DND-41 (cell line): Measurements from ENCODE around the gene EPDR1.

Experiments used
- ATAC-seq: fragments of 200-7000 bp; cut with Tn5 transposase; 3 replicates; pipeline ENCODE4 v1.9.1; 2021; ENCODE audit warnings: low read depth; ENCODE audit not compliant: insufficient read depth
- DNase-seq: peaks from one replicate; pipeline ENCODE4 v3.0.0-alpha.2; 2020
- H2AFZ ChIP-seq: 2 replicates; pipeline ENCODE4 v1.6.0; 2012; ENCODE audit warnings: low read depth, low read length
- H3K27ac ChIP-seq: 2 replicates; pipeline ENCODE4 v1.5.1; 2012; ENCODE audit warnings: low read length, inconsistent platforms
- H3K27me3 ChIP-seq: fragments of 200-600 bp; sonication (generic); 2 replicates; pipeline ENCODE4 v1.6.0; 2012; ENCODE audit warnings: low read length, mild to moderate bottlenecking, inconsistent platforms; ENCODE audit not compliant: insufficient read depth, poor library complexity
- H3K36me3 ChIP-seq: 2 replicates; pipeline ENCODE4 v1.5.1; 2012; ENCODE audit warnings: low read length, inconsistent platforms; ENCODE audit not compliant: insufficient read depth
- H3K4me1 ChIP-seq: 2 replicates; pipeline ENCODE4 v1.5.1; 2012; ENCODE audit warnings: mild to moderate bottlenecking, low read length; ENCODE audit not compliant: insufficient read depth
- H3K4me2 ChIP-seq: 2 replicates; pipeline ENCODE4 v1.6.0; 2012; ENCODE audit warnings: mild to moderate bottlenecking, moderate library complexity, low read length, inconsistent platforms; ENCODE audit not compliant: insufficient read depth
- H3K4me3 ChIP-seq, 2 experiments: fragments of 200-600 bp in 1 of 2; shearing (Covaris generic) in 1 of 2; 2 replicates each; pipeline ENCODE4 v1.5.1; 2012 to 2016; ENCODE audit warnings: inconsistent platforms in 2 of 2, low read length in 2 of 2, mild to moderate bottlenecking in 2 of 2, low read depth in 1 of 2, moderate library complexity in 1 of 2
- H3K79me2 ChIP-seq: 2 replicates; pipeline ENCODE4 v1.6.0; 2012; ENCODE audit warnings: low read length, inconsistent platforms; ENCODE audit not compliant: insufficient read depth
- H3K9ac ChIP-seq: 2 replicates; pipeline ENCODE4 v1.6.0; 2012; ENCODE audit warnings: low read depth, mild to moderate bottlenecking, inconsistent platforms, low read length, moderate library complexity
- H3K9me3 ChIP-seq: 2 replicates; pipeline ENCODE4 v1.5.1; 2012; ENCODE audit warnings: low read length, moderate library complexity, mild to moderate bottlenecking, inconsistent platforms; ENCODE audit not compliant: insufficient read depth, severe bottlenecking
- H4K20me1 ChIP-seq: 2 replicates; pipeline ENCODE4 v1.6.0; 2012; ENCODE audit warnings: low read length; ENCODE audit not compliant: insufficient read depth
- CTCF ChIP-seq: IDR thresholded peaks from 2 replicates; pipeline ENCODE4 v1.5.1; 2012; ENCODE audit warnings: borderline replicate concordance, low read length, moderate library complexity, mild to moderate bottlenecking; ENCODE audit not compliant: poor library complexity, severe bottlenecking; ENCODE audit errors: extremely low read depth
- EZH2 ChIP-seq: IDR thresholded peaks from 3 replicates; pipeline ENCODE4 v1.6.1; 2012; ENCODE audit warnings: borderline replicate concordance, low read depth, mild to moderate bottlenecking, moderate library complexity, low read length, inconsistent platforms; ENCODE audit not compliant: severe bottlenecking

The EPDR1 gene

GRCh38 chr7:37993060-37993501, 72.6 kb downstream of the EPDR1 start:
- H2AFZ ChIP-seq = no peak overlapping the region
- H3K4me2 ChIP-seq = no peak overlapping the region
- TF ChIP-seq CTCF = no peak
- TF ChIP-seq EZH2 = no peak
- no peak overlapping the region for H3K4me3 ChIP-seq
- no peak for DNase-seq
- H4K20me1 ChIP-seq = no peaks in the 10 kb centered on the region
- H3K4me1 ChIP-seq = no peaks in the 10 kb centered on the region
- no peak overlapping the region for H3K9ac ChIP-seq
- no peaks in the 10 kb centered on the region for H3K79me2 ChIP-seq
- no peak for ATAC-seq
- no peaks in the 10 kb centered on the region for H3K36me3 ChIP-seq
- no peak overlapping the region for H3K27ac ChIP-seq
- no peaks in the 10 kb centered on the region for H3K27me3 ChIP-seq
- no peaks in the 10 kb centered on the region for H3K9me3 ChIP-seq

GRCh38 chr7:37999673-38000072, 79.2 kb downstream of the EPDR1 start:
- TF ChIP-seq CTCF = no peak
- TF ChIP-seq EZH2 = no peak
- Histone ChIP-seq H2AFZ (no peak overlapping the region), H3K4me3 (no peak overlapping the region), H3K4me2 (no peak overlapping the region), H3K79me2 (no peaks in the 10 kb centered on the region), H3K4me1 (no peaks in the 10 kb centered on the region), H3K9me3 (no peaks in the 10 kb centered on the region), H3K36me3 (no peaks in the 10 kb centered on the region), H4K20me1 (no peaks in the 10 kb centered on the region), H3K27me3 (peaks cover 6% of the 10 kb centered on the region), H3K9ac (no peak overlapping the region), H3K27ac (no peak overlapping the region)
- ATAC-seq (no peak), DNase-seq (no peak)

- Histone ChIP-seq H3K79me2 (no peaks in the 10 kb centered on the region), H2AFZ (no peak overlapping the region), H3K4me3 (no peak overlapping the region), H3K4me2 (no peak overlapping the region), H3K36me3 (no peaks in the 10 kb centered on the region), H4K20me1 (no peaks in the 10 kb centered on the region), H3K27ac (no peak overlapping the region), H3K9me3 (no peaks in the 10 kb centered on the region), H3K4me1 (no peaks in the 10 kb centered on the region), H3K9ac (no peak overlapping the region), H3K27me3 (peaks cover 6% of the 10 kb centered on the region)
- no peak for DNase-seq
- no peak for ATAC-seq
- TF ChIP-seq CTCF = no peak
- TF ChIP-seq EZH2 = no peak
These were observed 79.8 kb downstream of the EPDR1 start for GRCh38 chr7:38000272-38000671.
